SK-N-DZ (cell line): Measurements from ENCODE around the gene PIGK.

Experiments used
- DNase-seq: peaks from one replicate; pipeline ENCODE4 v3.0.0-alpha.2; 2015; ENCODE audit warnings: low spot score
- small RNA-seq, 2 experiments: library from RNA; depleted of rRNA; stranded (forward); fragments of <200 nt; gene quantifications; one replicate each; pipeline ENCODE3, GENCODE V24; 2014

Gene PIGK

GRCh38 chr1:77039739-77040138, 179.5 kb downstream of the PIGK start:
- no peak for DNase-seq

- DNase-seq, result no peak
Measured at GRCh38 chr1:77039111-77039510, 180.1 kb downstream of the PIGK start.

Small RNA genes lying within 50 kb of the gene (small RNA-seq; reads per million reads assigned to genes)
- 0 to 0.09 reads per million in 2 experiments for gene MIR7156
